Left lung (tissue), 10 donors: ENCODE data around the gene HACD3. TPM values are rescaled to one million over a fixed set of nuclear protein-coding genes. Genes with fewer than 3 reads are reported as not detected.
A peak's percentile ranks its signal among the peaks of the same experiment; 100 is the strongest.
"Not testable (repeated sequence)": the region's sequence is repeated elsewhere in the genome, so short reads cannot be mapped to it uniquely, and the experiment has no call there.

ENCODE experiments used
- ATAC-seq: fragments of 200-7000 bp; cut with Tn5 transposase; one replicate; pipeline ENCODE4 v1.9.1; 2020; ENCODE audit warnings: moderate library complexity
- DNase-seq, 4 donors: peaks; one replicate each; pipeline ENCODE4 v3.0.0-alpha.2; 2013 to 2020
- H3K27ac ChIP-seq, 2 donors: fragments of 200-600 bp; sonication (generic) in 1 of 2; one replicate each; pipeline versions ENCODE4 v1.5.0 to v1.8.0; 2020 to 2021
- H3K27me3 ChIP-seq, 2 donors: fragments of 200-600 bp; sonication (generic) in 1 of 2; one replicate each; pipeline versions ENCODE4 v1.5.0 to v1.8.0; 2020 to 2021
- H3K36me3 ChIP-seq, 2 donors: fragments of 200-600 bp; sonication (generic) in 1 of 2; one replicate each; pipeline versions ENCODE4 v1.5.0 to v1.8.0; 2020 to 2021
- H3K4me1 ChIP-seq, 2 donors: fragments of 200-600 bp; one replicate each; pipeline ENCODE4 v1.8.0; 2021
- H3K4me3 ChIP-seq, 2 donors: fragments of 200-600 bp; sonication (generic) in 1 of 2; one replicate each; pipeline versions ENCODE4 v1.5.0 to v1.8.0; 2020 to 2021; ENCODE audit warnings: mild to moderate bottlenecking in 1 of 2
- H3K9me3 ChIP-seq, 2 donors: fragments of 200-600 bp; sonication (generic) in 1 of 2; one replicate each; pipeline versions ENCODE4 v1.5.0 to v1.8.0; 2020 to 2021
- intact Hi-C, 2 donors: fragments of 100-400 bp; cut with DNase I; formaldehyde crosslinking; loops; one replicate each; pipeline versions ENCODE4 v1.11.2 to v1.14.2; 2022
- polyA plus RNA-seq, 6 donors: library from polyadenylated mRNA; unstranded; fragments of 120-200 nt; gene quantifications; one replicate each; pipeline ENCODE4 v1.2.1, GENCODE V29; 2013; ENCODE audit not compliant: insufficient read length in 6 of 6
- total RNA-seq, 2 donors: library from RNA; stranded (reverse); fragmentation: NEBNext Ultra II Directional; extraction: Animal tissue kit (Norgen Biotek cat#: 25700); gene quantifications; one replicate each; pipeline ENCODE4 v1.2.1, GENCODE V29; 2021
- TF ChIP-seq, protein P1 (sequence below), 2 donors: fragments of 200-600 bp; sonication (generic) in 1 of 2; IDR thresholded peaks; one replicate each; pipeline versions ENCODE4 v1.5.0 to v1.8.0; 2021; ENCODE audit warnings: antibody characterized with exemption in 2 of 2
- donor health status: DM: no; HTN: yes; CAD: no.
- donor health status: DM: no; HTN: no; CAD: no.

HACD3 gene
- total and polyA plus RNA-seq, 8 donors, result 51.1 to 191 (median 159) TPM

DNA sequence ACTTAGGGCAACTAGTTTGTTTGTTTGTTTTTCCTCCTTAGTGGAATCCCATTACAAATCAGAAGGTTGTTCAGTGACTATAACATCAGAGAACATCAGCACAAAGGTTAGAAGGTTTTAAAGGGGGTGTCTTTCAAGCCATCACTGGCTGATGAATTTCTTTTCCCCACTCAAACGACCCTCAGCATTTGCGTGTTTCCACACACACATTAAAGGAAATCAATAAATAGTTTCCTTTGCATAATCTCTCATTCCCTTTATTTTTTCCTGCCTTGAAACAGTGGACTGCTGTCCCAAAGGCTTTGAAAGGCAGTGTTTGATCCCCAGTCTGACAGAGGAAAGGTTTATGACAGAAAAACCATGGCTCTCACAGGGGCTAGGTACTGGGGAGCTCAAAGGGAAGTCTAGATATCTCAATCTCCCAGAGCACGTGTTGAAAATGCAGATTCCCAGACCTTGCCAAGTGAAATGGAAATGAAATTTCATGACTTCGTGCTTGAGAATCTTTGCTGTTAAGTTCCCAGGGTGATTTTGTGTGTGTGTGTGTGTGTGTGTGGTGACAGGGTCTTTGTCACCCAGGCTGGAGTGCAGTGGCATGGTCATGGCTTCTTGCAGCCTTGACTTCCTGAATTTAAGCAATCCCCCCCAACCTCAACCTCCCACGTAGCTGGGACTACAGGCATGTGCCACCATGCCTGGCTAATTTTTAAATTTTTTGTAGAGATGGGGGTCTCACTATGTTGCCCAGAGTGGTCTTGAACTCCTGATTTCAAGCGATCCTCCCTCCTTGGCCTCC lies 82.9 kb downstream of the HACD3 start:
- Histone ChIP-seq H3K27ac (peak overlapping the region in 1 of 2 donors; percentile 95), H3K4me1 (peaks cover 20 to 42% of the 10 kb centered on the region in 2 donors), H3K27me3 (no peaks in the 10 kb centered on the region), H3K36me3 (no peaks in the 10 kb centered on the region), H3K9me3 (no peaks in the 10 kb centered on the region), H3K4me3 (no peak overlapping the region)
- DNase-seq (no peak), ATAC-seq (no peak)
- TF ChIP-seq, protein P1, sequence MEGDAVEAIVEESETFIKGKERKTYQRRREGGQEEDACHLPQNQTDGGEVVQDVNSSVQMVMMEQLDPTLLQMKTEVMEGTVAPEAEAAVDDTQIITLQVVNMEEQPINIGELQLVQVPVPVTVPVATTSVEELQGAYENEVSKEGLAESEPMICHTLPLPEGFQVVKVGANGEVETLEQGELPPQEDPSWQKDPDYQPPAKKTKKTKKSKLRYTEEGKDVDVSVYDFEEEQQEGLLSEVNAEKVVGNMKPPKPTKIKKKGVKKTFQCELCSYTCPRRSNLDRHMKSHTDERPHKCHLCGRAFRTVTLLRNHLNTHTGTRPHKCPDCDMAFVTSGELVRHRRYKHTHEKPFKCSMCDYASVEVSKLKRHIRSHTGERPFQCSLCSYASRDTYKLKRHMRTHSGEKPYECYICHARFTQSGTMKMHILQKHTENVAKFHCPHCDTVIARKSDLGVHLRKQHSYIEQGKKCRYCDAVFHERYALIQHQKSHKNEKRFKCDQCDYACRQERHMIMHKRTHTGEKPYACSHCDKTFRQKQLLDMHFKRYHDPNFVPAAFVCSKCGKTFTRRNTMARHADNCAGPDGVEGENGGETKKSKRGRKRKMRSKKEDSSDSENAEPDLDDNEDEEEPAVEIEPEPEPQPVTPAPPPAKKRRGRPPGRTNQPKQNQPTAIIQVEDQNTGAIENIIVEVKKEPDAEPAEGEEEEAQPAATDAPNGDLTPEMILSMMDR (IDR thresholded peaks at IDR 0.05), result no peak
- intact Hi-C loops, result no loop called here

DNA sequence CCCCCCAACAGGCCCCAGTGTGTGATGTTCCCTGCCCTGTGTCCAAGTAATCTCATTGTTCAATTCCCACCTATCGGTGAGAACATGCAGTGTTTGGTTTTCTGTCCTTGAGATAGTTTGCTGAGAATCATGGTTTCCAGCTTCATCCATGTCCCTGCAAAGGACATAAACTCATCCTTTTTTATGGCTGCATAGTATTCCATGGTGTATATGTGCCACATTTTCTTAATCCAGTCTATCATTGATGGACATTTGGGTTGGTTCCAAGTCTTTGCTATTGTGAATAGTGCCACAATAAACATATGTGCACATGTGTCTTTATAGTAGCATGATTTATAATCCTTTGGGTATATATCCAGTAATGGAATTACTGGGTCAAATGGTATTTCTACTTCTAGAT lies 85.6 kb downstream of the HACD3 start:
- DNase-seq, H3K4me3 ChIP-seq, H3K9me3 ChIP-seq, ATAC-seq, H3K36me3 ChIP-seq, intact Hi-C loops, H3K27me3 ChIP-seq, H3K27ac ChIP-seq: not testable (repeated sequence)
- H3K4me1 ChIP-seq, result peaks cover 6 to 21% of the 10 kb centered on the region in 2 donors

DNA sequence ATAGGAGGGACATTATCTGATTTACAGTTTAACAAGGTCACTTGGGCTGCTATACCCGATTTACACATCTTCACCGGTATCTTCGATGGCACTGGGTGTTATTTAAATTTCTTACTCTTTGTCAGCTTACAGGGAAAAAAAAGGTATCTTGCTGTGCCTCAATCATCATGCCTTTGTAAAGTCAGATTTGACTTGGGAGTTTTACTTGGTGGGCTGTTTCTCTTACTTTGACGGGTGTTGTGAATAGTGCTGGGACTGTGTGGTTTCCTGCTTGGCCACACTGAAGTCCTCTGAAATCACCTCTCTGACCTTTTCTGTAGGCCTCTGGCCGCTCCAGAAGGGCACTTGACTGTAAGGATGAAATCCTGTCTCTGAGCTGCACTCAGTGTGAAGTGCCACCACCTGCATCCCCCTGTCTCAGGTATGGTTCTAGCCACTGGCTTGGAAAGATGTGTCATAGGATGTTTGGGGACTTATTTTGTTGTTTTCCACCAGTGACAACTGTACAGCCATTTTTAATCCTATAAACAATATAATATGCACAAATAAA lies 88.4 kb downstream of the HACD3 start:
- ATAC-seq (no peak), DNase-seq (no peak)
- Histone ChIP-seq H3K27me3 (no peaks in the 10 kb centered on the region), H3K9me3 (no peaks in the 10 kb centered on the region), H3K4me1 (no peaks in the 10 kb centered on the region), H3K36me3 (no peaks in the 10 kb centered on the region), H3K27ac (no peak overlapping the region), H3K4me3 (no peak overlapping the region)
- intact Hi-C loops, result no loop called here
- TF ChIP-seq, protein P1 (IDR thresholded peaks at IDR 0.05), result no peak

DNA sequence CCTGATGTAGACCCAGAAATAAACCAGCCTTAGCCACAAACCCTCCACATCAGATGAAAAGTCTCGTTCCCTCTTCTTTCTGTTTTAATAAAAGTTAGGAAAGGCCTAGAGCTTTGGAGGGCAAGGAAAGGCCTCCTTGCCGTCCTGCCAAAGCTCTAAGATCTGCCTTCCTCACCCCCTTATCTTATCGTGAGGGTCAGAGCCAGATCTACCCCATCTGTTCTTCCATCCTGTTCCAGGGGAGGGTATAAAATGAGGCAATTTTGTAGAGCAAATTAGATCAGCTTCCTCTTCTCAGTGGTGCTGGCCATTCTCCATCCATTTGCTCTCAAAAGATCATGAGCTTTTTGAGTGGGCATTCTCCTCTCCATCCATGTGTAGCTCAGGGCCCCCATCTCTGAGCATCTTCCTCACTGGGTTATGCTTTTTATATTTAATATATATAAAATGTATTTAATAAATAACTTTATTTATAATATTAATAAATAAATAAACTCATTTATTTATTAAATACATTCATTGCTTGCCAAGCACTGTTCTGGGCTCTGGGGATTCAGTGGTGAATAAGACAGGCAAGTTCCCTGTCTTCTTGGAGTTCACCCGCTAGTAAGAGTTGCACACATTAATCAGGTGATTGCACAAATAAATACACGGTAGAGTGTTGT lies 89.5 kb downstream of the HACD3 start:
- Histone ChIP-seq H3K4me3 (no peak overlapping the region), H3K27ac (no peak overlapping the region), H3K4me1 (no peaks in the 10 kb centered on the region), H3K27me3 (no peaks in the 10 kb centered on the region), H3K36me3 (peaks cover 0 to under 1% of the 10 kb centered on the region in 2 donors), H3K9me3 (no peaks in the 10 kb centered on the region)
- intact Hi-C loops, result no loop called here
- ATAC-seq (no peak), DNase-seq (peak in 1 of 4 donors; percentile 44)
- TF ChIP-seq, protein P1 (IDR thresholded peaks at IDR 0.05), result no peak

DNA sequence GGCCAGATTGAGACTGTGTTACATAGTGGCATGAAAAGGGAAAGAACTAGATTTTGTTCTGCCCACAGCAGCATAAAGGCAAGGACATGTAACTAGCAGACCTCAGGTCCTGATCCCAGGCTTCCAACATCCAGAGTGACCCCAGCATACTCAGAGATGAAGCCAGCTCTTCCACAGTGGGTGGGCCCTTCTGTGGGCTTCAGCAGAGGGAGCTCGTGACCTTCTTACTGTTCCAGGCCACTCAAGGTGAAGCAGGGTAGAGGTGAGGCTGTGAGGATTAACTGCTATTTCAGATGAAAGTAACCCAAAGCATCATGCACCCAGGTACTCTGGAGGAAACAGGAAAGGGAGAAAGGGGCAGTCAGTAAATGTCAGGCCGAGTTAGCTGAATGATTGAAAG lies 90.6 kb downstream of the HACD3 start:
- Histone ChIP-seq H3K4me1 (no peaks in the 10 kb centered on the region), H3K27me3 (no peaks in the 10 kb centered on the region), H3K9me3 (no peaks in the 10 kb centered on the region), H3K4me3 (no peak overlapping the region), H3K36me3 (peaks cover 0 to 11% of the 10 kb centered on the region in 2 donors), H3K27ac (no peak overlapping the region)
- no peak for ATAC-seq
- no peak for DNase-seq
- TF ChIP-seq, protein P1 (IDR thresholded peaks at IDR 0.05), result no peak
- intact Hi-C loops, result no loop called here
